Esophagus (tissue), 2 donors: ENCODE data around the gene CTDSP2. TPM values are rescaled to one million over a fixed set of nuclear protein-coding genes. Genes with fewer than 3 reads are reported as not detected.

Source experiments
- H3K27ac ChIP-seq, 2 donors: one replicate each; pipeline ENCODE4 v1.5.1; 2013; ENCODE audit warnings: low read depth in 2 of 2, mild to moderate bottlenecking in 2 of 2, inconsistent platforms in 1 of 2, low read length in 1 of 2, moderate library complexity in 1 of 2
- H3K27me3 ChIP-seq, 2 donors: one replicate each; pipeline ENCODE4 v1.6.1; 2013; ENCODE audit warnings: low read length in 2 of 2, control low read depth in 1 of 2, mild to moderate bottlenecking in 1 of 2; ENCODE audit not compliant: insufficient read depth in 2 of 2, control insufficient read depth in 1 of 2
- H3K36me3 ChIP-seq, 2 donors: one replicate each; pipeline ENCODE4 v1.6.1; 2013; ENCODE audit warnings: low read length in 1 of 2; ENCODE audit not compliant: control insufficient read depth in 2 of 2, insufficient read depth in 2 of 2
- H3K4me1 ChIP-seq, 2 donors: one replicate each; pipeline ENCODE4 v1.6.1; 2013; ENCODE audit warnings: low read length in 1 of 2; ENCODE audit not compliant: control insufficient read depth in 2 of 2, insufficient read depth in 2 of 2
- H3K4me3 ChIP-seq, 2 donors: one replicate each; pipeline ENCODE4 v1.5.1; 2013; ENCODE audit warnings: low read length in 2 of 2, mild to moderate bottlenecking in 2 of 2, low read depth in 1 of 2, moderate library complexity in 1 of 2
- H3K9me3 ChIP-seq, 2 donors: one replicate each; pipeline ENCODE4 v1.6.1; 2013; ENCODE audit warnings: mild to moderate bottlenecking in 2 of 2, low read depth in 1 of 2, low read length in 1 of 2, moderate library complexity in 1 of 2; ENCODE audit not compliant: control insufficient read depth in 2 of 2, insufficient read depth in 1 of 2
- WGBS, 2 donors: extraction: QIAGEN DNeasy Blood & Tissue Kit; methylation state at CpG; one replicate each; pipeline ENCODE4 v1.1.7; 2013; 5-methylcytosine and 5-hydroxymethylcytosine counted together
- polyA plus RNA-seq, 2 donors: library from polyadenylated mRNA; stranded (reverse); fragments of 200-250 nt; gene quantifications; one replicate each; pipeline ENCODE4 v1.2.3, GENCODE V29; 2013
- donor health status: healthy with polysubstance abuse.
- donor health status: Bipolar disorder and iron deficiency.

The CTDSP2 gene
- polyA plus RNA-seq, 2 donors: 22.4 to 34.7 TPM

DNA sequence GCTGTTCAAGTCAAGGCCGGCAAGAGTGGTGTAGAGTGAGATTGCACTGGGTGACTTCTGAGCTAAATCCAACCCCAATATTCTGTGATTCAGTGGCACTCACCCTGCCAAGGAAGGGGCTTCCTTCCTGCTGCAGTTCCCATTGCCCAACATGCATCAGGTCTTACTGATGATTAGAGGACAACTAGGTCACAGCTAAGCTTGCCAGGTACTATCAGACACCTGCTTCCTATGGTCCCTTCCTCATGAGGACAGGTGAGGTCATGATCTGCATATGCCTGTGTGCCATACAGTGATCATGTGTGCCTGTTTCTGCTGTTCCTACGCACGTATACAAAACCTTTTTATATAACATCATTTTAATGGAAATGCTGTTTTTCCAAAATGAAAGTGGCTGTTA lies 1.7 kb upstream of the CTDSP2 start:
- Histone ChIP-seq H3K4me1 (peaks cover 0 to 6% of the 10 kb centered on the region in 2 donors), H3K4me3 (no peak overlapping the region), H3K36me3 (no peaks in the 10 kb centered on the region), H3K9me3 (no peaks in the 10 kb centered on the region), H3K27ac (no peak overlapping the region), H3K27me3 (no peaks in the 10 kb centered on the region)
- 88 to 90% methylated on average over 3 of the region's 3 CpGs for WGBS, 2 donors

DNA sequence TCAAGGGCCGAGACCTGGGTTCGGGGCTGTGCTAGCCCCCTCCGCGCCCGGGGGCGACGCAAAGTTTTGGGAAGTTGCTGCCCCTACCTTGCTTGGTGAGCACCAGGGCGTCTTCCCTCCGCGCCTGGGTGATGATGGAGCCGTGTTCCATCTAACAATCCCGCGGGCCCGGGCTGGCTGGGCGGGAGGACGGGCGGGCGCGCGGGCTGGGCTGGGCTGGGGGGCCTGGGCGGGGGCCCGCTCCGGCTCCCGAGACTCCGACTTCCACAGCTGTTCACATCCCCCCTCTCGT lies 298 bp downstream of the CTDSP2 start:
- peaks cover 6 to 11% of the 10 kb centered on the region in 2 donors for H3K4me1 ChIP-seq
- 0 to 1% methylated on average over 12 to 26 of the region's 26 CpGs for WGBS, 2 donors
- H3K4me3 ChIP-seq: peak overlapping the region; percentile 96 to 98
- peak overlapping the region; percentile 97 to 99 for H3K27ac ChIP-seq
- no peaks in the 10 kb centered on the region for H3K27me3 ChIP-seq
- no peaks in the 10 kb centered on the region for H3K36me3 ChIP-seq
- no peaks in the 10 kb centered on the region for H3K9me3 ChIP-seq

DNA sequence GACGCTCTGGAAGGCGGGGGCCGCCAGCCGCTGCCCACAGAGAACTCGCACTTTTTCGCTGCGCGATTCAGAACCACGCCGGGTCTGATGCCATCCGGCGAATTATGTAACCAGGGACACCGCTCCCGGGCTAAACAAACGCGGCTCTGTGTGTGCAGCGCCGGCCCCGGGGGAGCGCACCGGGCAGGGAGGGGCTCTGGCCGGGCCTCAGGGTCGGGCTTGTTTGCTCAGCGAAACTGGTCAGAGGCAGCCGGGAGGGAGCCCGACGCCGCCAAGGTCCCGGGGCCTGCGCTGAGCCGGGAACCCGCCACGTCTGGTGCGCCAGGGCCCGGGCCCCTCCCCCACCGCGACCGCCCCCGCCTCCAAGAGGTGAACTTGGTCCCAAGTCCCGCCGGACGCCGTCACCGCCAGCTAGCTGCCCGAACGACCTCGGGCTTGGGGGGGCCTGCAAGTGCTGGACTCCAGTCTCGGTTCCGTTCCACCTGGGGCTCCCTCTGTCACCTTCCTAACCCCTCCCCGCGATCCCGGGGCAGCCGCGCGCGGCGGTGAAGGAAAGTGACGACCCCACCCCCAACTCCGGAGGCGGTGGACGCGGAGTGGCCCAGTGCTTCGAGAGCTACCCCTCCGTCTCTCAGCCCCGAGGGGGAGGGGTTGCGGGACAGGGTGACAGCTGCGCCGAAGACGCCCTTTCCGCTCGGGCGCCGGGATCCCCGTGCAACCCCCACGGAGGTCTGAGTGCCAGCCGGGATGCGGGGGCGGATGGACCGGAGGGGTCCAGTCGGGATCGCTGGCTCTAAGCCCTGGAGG lies 848 bp downstream of the CTDSP2 start:
- peaks cover 6 to 11% of the 10 kb centered on the region in 2 donors for H3K4me1 ChIP-seq
- 0% methylated on average over 69 to 81 of the region's 81 CpGs for WGBS, 2 donors
- no peaks in the 10 kb centered on the region for H3K27me3 ChIP-seq

DNA sequence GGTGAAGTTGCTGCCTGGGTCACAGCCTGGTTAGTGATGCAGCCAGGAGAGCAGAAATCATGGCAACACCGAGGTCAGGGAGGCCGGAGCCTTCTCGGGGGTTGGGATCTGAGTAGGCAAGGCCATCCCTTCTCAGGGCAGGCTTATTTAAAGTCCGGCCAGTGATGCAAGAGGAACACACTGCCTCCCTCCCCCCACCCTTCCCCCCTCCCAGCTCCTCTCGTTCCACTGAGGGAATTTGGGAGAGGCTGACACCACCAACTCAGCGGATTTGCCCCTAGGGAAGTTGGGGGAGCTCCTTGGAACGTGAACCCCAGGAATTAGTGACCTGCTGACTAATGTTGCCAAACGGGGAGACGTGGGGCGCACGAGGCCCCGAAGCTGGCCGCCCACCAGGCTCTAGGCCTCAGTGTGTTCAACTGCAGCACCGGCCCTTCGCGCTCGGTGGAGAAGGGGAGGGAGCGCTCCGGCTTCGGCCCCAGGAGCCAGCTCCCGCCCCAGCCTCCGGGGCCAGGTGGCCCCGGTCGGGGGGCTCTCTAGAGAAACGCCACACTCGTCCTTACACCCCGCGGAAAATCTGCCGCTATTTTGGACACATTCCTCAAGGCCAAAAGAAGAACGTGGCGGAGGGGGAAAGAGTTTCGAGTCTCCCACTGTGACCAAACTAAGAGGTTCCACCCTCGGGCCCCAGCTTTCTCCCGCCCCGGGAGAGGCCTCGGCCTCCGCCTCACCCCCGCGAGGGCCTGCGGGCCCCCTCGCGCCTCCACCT lies 1.6 kb downstream of the CTDSP2 start:
- Histone ChIP-seq H3K9me3 (no peaks in the 10 kb centered on the region), H3K27ac (peak overlapping the region; percentile 97 to 99), H3K4me1 (peaks cover 6 to 14% of the 10 kb centered on the region in 2 donors), H3K4me3 (peak overlapping the region; percentile 96 to 98), H3K27me3 (no peaks in the 10 kb centered on the region), H3K36me3 (no peaks in the 10 kb centered on the region)
- 0 to 1% methylated on average over 41 to 42 of the region's 42 CpGs for WGBS, 2 donors

More for the DNA sequence above, 848 bp downstream of the CTDSP2 start:
- Histone ChIP-seq H3K27ac (peak overlapping the region; percentile 97 to 99), H3K9me3 (no peaks in the 10 kb centered on the region), H3K36me3 (no peaks in the 10 kb centered on the region), H3K4me3 (peak overlapping the region; percentile 96 to 98)

DNA sequence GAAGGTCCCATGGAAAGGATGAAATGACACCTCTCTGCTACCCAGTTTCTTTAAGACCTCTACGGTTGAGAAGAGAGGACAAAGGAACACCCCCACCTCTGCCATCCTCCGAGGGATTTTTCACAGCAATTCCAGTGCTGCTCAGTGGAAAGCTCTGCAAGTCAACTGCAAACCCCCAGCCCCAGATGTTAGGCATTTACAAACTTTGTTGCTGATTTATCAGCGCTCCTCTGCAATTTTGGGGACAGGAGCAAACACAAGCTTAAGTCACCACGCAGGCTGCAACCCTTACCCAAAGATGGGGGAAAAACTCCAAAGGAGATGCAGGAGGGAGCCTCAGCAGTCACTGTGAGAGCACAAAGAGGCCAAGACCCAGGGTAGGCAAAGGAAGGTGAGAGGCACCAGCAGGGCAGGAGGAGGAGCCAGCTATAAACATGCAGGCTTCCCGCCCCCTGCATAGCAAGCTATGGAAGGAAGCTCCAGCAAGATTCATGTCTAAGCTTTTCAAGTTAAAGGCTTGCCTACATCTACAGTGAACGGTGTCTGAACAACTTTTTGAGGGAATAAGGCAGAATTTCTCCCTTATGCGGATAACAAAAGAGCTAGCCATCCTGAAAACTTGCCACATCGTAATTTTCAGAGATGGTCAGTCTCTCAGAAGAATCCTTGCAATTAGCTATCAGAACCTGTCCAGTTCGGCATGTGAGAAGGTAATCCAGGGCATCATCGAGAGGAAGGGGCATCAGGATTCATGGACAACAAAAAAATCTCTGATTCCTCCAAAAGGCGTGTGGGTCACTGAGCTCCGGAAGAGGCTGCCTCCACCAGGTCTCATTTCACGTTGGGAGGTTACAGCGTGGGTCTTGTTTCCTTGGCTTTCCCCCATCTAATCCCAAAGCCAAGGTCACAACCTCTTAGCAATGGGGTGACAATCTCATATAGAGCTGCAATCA lies 3.9 kb downstream of the CTDSP2 start:
- H3K9me3 ChIP-seq: no peaks in the 10 kb centered on the region
- no peaks in the 10 kb centered on the region for H3K27me3 ChIP-seq
- no peaks in the 10 kb centered on the region for H3K36me3 ChIP-seq
- peaks cover 11 to 26% of the 10 kb centered on the region in 2 donors for H3K4me1 ChIP-seq
- H3K27ac ChIP-seq: peak overlapping the region; percentile 7 to 50
- H3K4me3 ChIP-seq: peak overlapping the region in 1 of 2 donors; percentile 96
- WGBS, 2 donors: 31% methylated on average over 14 of the region's 14 CpGs

DNA sequence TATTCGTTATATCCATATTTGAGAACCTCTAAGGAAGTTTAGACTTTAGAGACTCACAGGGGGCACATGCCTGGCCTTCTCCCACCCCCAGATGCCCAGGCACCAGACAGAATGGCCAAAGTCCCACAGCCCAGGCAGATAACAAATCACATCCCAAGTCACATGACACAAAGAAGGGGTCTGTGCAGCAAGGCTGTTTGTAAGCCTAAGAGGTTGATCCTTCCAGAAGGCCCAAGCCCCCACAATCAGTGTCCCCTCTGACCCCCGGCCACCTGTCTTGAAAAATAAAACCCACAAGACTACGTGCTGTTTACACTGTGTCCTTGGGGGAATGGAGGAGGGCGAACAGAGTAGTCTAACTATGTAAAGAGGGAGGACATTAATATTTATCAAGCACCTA lies 5.1 kb downstream of the CTDSP2 start:
- no peak overlapping the region for H3K27ac ChIP-seq

DNA sequence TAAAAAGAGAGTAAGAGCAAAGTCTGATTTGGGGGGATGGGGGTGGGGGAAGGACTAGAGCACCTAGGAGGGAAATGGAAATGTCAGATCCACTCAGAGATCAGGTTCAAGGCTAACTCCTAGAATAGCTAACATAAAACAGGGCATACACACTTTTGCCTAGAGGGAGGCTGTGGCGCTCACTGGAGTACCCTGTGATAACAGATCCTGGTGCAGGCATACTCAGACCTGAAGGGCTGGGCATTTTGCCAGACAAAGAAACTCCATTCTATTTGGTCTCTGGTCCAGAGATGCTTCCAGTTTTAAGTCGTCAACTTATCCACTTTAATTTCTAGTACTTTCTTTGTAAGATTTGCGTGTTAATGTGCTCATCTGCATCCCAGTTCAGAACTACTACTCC lies 5.8 kb downstream of the CTDSP2 start:
- H3K27me3 ChIP-seq: no peaks in the 10 kb centered on the region
- peak overlapping the region in 1 of 2 donors; percentile 33 for H3K27ac ChIP-seq
- H3K9me3 ChIP-seq: no peaks in the 10 kb centered on the region
- 24 to 29% methylated on average over 3 of the region's 3 CpGs for WGBS, 2 donors
- peaks cover 15 to 30% of the 10 kb centered on the region in 2 donors for H3K4me1 ChIP-seq
- H3K36me3 ChIP-seq: no peaks in the 10 kb centered on the region
- no peak overlapping the region for H3K4me3 ChIP-seq

More for the DNA sequence above, 5.1 kb downstream of the CTDSP2 start:
- WGBS, 2 donors: 33 to 47% methylated on average over 4 of the region's 4 CpGs
- H3K36me3 ChIP-seq: no peaks in the 10 kb centered on the region
- H3K9me3 ChIP-seq: no peaks in the 10 kb centered on the region
- no peaks in the 10 kb centered on the region for H3K27me3 ChIP-seq
- peaks cover 12 to 30% of the 10 kb centered on the region in 2 donors for H3K4me1 ChIP-seq
- no peak overlapping the region for H3K4me3 ChIP-seq

DNA sequence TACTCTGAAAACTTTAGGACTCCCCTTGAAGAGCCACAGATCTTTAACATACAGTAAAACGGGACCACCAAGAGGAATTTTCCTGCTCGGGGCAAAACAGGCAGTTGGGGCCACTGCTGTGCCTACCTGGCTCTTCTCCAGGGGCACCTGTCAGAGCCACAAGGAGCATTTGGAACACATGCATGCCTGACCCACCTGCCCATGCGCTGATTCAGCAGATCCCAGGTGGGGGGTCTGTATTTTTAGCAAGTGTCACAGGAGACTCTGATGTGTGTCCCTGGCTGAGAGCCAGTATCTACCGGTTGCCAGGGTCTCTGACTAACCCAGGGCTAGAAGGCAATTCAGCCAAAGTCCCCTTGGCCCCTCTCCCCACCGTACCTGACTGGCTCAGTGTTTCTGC lies 6.5 kb downstream of the CTDSP2 start:
- no peak overlapping the region for H3K27ac ChIP-seq

More for the DNA sequence above, 6.5 kb downstream of the CTDSP2 start:
- WGBS, 2 donors: 35 to 50% methylated on average over 5 of the region's 5 CpGs
- Histone ChIP-seq H3K27me3 (no peaks in the 10 kb centered on the region), H3K4me3 (no peak overlapping the region), H3K9me3 (no peaks in the 10 kb centered on the region), H3K4me1 (peaks cover 15 to 35% of the 10 kb centered on the region in 2 donors), H3K36me3 (no peaks in the 10 kb centered on the region)
